Activated B cell treated with CpG ODN at 0.5 μM for 24 hours (primary cell): ENCODE results near the gene TRPV4. TPM values are rescaled to one million over a fixed set of nuclear protein-coding genes. Genes with fewer than 3 reads are reported as not detected.

Experiments used
- ATAC-seq: fragments of 200-7000 bp; cut with Tn5 transposase; one replicate; pipeline ENCODE4 v1.10.0; 2021; ENCODE audit warnings: low read depth, mild to moderate bottlenecking, moderate library complexity
- CTCF ChIA-PET: fragments of 350-600 bp; sonication (Branson Sonifier 250); formaldehyde crosslinking; loops from one replicate; lab custom pipeline; 2021; ENCODE audit warnings: antibody characterized with exemption; lab: Charles Lee
- POLR2A ChIA-PET: fragments of 350-600 bp; sonication (Branson Sonifier 250); formaldehyde crosslinking; loops from one replicate; lab custom pipeline; 2021; ENCODE audit warnings: antibody characterized with exemption; lab: Charles Lee
- DNase-seq: peaks from one replicate; pipeline ENCODE4 v3.0.0; 2022
- H3K27ac Mint-ChIP-seq: one replicate; pipeline ENCODE4 v1.8.0; 2020; ENCODE audit warnings: mixed read lengths
- H3K27me3 Mint-ChIP-seq: one replicate; pipeline ENCODE4 v1.8.0; 2021; ENCODE audit warnings: mixed read lengths
- H3K36me3 Mint-ChIP-seq: one replicate; pipeline ENCODE4 v1.8.0; 2021; ENCODE audit warnings: low read depth, mixed read lengths
- H3K4me1 Mint-ChIP-seq: one replicate; pipeline ENCODE4 v1.8.0; 2021; ENCODE audit warnings: mixed read lengths
- H3K4me3 Mint-ChIP-seq: one replicate; pipeline ENCODE4 v1.8.0; 2020; ENCODE audit warnings: mild to moderate bottlenecking, mixed read lengths
- H3K9me3 Mint-ChIP-seq: one replicate; pipeline ENCODE4 v1.8.0; 2020; ENCODE audit warnings: mixed read lengths
- CTCF ChIP-seq: fragments of 200-600 bp; IDR thresholded peaks from one replicate; pipeline ENCODE4 v1.8.0; 2022; ENCODE audit warnings: antibody characterized with exemption, mild to moderate bottlenecking
- intact Hi-C: fragments of 100-400 bp; cut with micrococcal nuclease; formaldehyde crosslinking; loops from one replicate; pipeline ENCODE4 v1.15.1; 2024
- total RNA-seq: library from RNA; stranded (reverse); gene quantifications from 2 replicates; pipeline ENCODE4 v1.2.3, GENCODE V29; 2022

The TRPV4 gene
- total RNA-seq, 1 donor from 2014 or later: not detected

- no peaks in the 10 kb centered on the region for H3K4me1 Mint-ChIP-seq
- intact Hi-C loops: no loop called here
- H3K27ac Mint-ChIP-seq: no peak overlapping the region
- peak; percentile 2 for DNase-seq
- peaks cover 2% of the 10 kb centered on the region for H3K27me3 Mint-ChIP-seq
- ATAC-seq: no peak
- no peak for TF ChIP-seq CTCF
- H3K9me3 Mint-ChIP-seq: peaks cover 19% of the 10 kb centered on the region
- H3K36me3 Mint-ChIP-seq: peaks cover 1% of the 10 kb centered on the region
- POLR2A ChIA-PET: no interaction called here
- no peak overlapping the region for H3K4me3 Mint-ChIP-seq
- CTCF ChIA-PET: no interaction called here
Measured at GRCh38 chr12:109757671-109758265, 75.4 kb downstream of the TRPV4 start.

- POLR2A ChIA-PET: no interaction called here
- intact Hi-C loops: no loop called here
- no peak overlapping the region for H3K27ac Mint-ChIP-seq
- H3K9me3 Mint-ChIP-seq: peaks cover 19% of the 10 kb centered on the region
- CTCF ChIA-PET: no interaction called here
- DNase-seq (no peak), ATAC-seq (no peak)
- peaks cover 1% of the 10 kb centered on the region for H3K36me3 Mint-ChIP-seq
- no peak overlapping the region for H3K4me3 Mint-ChIP-seq
- H3K27me3 Mint-ChIP-seq: peaks cover 2% of the 10 kb centered on the region
- no peak for TF ChIP-seq CTCF
- H3K4me1 Mint-ChIP-seq: no peaks in the 10 kb centered on the region
Measured at GRCh38 chr12:109756457-109756856, 76.7 kb downstream of the TRPV4 start.

GRCh38 chr12:109753959-109754358 is 79.2 kb downstream of the TRPV4 start:
- H3K27ac Mint-ChIP-seq: no peak overlapping the region
- H3K36me3 Mint-ChIP-seq: peaks cover 1% of the 10 kb centered on the region
- peaks cover 19% of the 10 kb centered on the region for H3K9me3 Mint-ChIP-seq
- peaks cover 3% of the 10 kb centered on the region for H3K27me3 Mint-ChIP-seq
- H3K4me3 Mint-ChIP-seq: no peak overlapping the region
- TF ChIP-seq CTCF: no peak
- ChIA-PET POLR2A (no interaction called here), CTCF (interaction anchor here (1.3 kb wide), 1 partner anchor 157 kb away, joined by 3 read pairs; no protein-coding TSS in a partner anchor)
- H3K4me1 Mint-ChIP-seq: no peaks in the 10 kb centered on the region
- intact Hi-C loops: no loop called here
- no peak for ATAC-seq
- DNase-seq: no peak

GRCh38 chr12:109753054-109753401 is 80.2 kb downstream of the TRPV4 start:
- ATAC-seq: no peak
- ChIA-PET POLR2A (no interaction called here), CTCF (no interaction called here)
- H3K27ac Mint-ChIP-seq: no peak overlapping the region
- H3K4me1 Mint-ChIP-seq: no peaks in the 10 kb centered on the region
- H3K9me3 Mint-ChIP-seq: peaks cover 19% of the 10 kb centered on the region
- DNase-seq: peak; percentile 4
- H3K36me3 Mint-ChIP-seq: peaks cover 1% of the 10 kb centered on the region
- no peak for TF ChIP-seq CTCF
- intact Hi-C loops: no loop called here
- no peak overlapping the region for H3K4me3 Mint-ChIP-seq
- H3K27me3 Mint-ChIP-seq: peaks cover 3% of the 10 kb centered on the region

GRCh38 chr12:109752117-109753053 is 80.8 kb downstream of the TRPV4 start:
- TF ChIP-seq CTCF: no peak
- Mint-ChIP-seq H3K9me3 (peaks cover 15% of the 10 kb centered on the region), H3K36me3 (peaks cover 1% of the 10 kb centered on the region), H3K27me3 (peaks cover 3% of the 10 kb centered on the region), H3K4me3 (no peak overlapping the region), H3K4me1 (no peaks in the 10 kb centered on the region), H3K27ac (no peak overlapping the region)
- intact Hi-C loops: no loop called here
- POLR2A ChIA-PET: no interaction called here
- DNase-seq (no peak), ATAC-seq (no peak)
- CTCF ChIA-PET: no interaction called here
